ENCODE results near the gene SOAT2.

DNA sequence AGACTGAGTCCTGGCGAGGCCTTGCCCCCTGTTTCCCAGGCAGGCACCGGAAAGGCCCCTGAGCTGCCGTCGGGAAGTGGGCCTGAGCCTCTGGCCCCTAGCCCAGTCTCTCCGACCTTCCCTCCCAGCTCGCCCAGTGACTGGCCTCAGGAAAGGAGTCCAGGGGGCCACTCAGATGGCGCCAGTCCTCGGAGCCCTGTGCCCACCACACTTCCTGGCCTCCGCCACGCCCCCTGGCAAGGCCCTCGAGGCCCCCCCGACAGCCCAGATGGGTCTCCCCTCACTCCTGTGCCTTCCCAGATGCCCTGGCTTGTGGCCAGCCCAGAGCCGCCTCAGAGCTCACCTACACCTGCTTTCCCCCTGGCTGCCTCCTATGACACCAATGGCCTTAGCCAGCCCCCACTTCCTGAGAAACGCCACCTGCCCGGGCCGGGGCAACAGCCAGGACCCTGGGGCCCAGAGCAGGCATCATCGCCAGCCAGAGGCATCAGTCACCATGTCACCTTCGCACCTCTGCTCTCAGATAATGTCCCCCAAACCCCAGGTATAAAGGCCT, 42.5 kb upstream of the SOAT2 start:
- TF ChIP-seq EZH2 (IDR thresholded peaks at IDR 0.05; ENCODE audit: insufficient read depth, poor library complexity, severe bottlenecking) (no peak), EZH2phosphoT487 (IDR thresholded peaks at IDR 0.05; ENCODE audit: insufficient read depth, low read depth) (no peak)

Data from GM23248 (cell line).